ENCODE results near the gene ARHGDIB.

Gene ARHGDIB

GRCh38 chr12:14974633-14975032, 13.2 kb upstream of the ARHGDIB start:
- no peak for TF ChIP-seq CTCF (IDR thresholded peaks at IDR 0.05; ENCODE audit: insufficient read depth, low read length, poor library complexity, severe bottlenecking)
- DNase-seq (ENCODE audit: extremely low read depth, insufficient read length): no peak
- no peaks in the 10 kb centered on the region for H3K36me3 ChIP-seq (ENCODE audit: control insufficient read depth, insufficient read depth, low read length)

GRCh38 chr12:14972816-14973215, 11.4 kb upstream of the ARHGDIB start, which contains the start of gene PDE6H:
Gene PDE6H (plus strand): TSS chr12:14973042. CDS start chr12:14978013, 4,971 bp downstream.
- no peak for TF ChIP-seq CTCF (IDR thresholded peaks at IDR 0.05; ENCODE audit: insufficient read depth, low read length, poor library complexity, severe bottlenecking)
- Histone ChIP-seq H3K36me3 (ENCODE audit: control insufficient read depth, insufficient read depth, low read length) (no peaks in the 10 kb centered on the region), H3K27me3 (replicated peaks; ENCODE audit: control insufficient read depth, insufficient read depth, low read length) (no peaks in the 10 kb centered on the region), H3K4me3 (replicated peaks; ENCODE audit: low read depth, low read length) (no peak within 1 kb of the TSS)
- DNase-seq (ENCODE audit: extremely low read depth, insufficient read length): no peak

More at GRCh38 chr12:14974633-14975032, 13.2 kb upstream of the ARHGDIB start:
- Histone ChIP-seq H3K4me3 (replicated peaks; ENCODE audit: low read depth, low read length) (no peak overlapping the region), H3K27me3 (replicated peaks; ENCODE audit: control insufficient read depth, insufficient read depth, low read length) (no peaks in the 10 kb centered on the region)

GRCh38 chr12:14970473-14970872, 9.1 kb upstream of the ARHGDIB start:
- no peak overlapping the region for H3K4me3 ChIP-seq (replicated peaks; ENCODE audit: low read depth, low read length)
- TF ChIP-seq CTCF (IDR thresholded peaks at IDR 0.05; ENCODE audit: insufficient read depth, low read length, poor library complexity, severe bottlenecking): no peak
- no peaks in the 10 kb centered on the region for H3K36me3 ChIP-seq (ENCODE audit: control insufficient read depth, insufficient read depth, low read length)
- no peak for DNase-seq (ENCODE audit: extremely low read depth, insufficient read length)
- H3K27me3 ChIP-seq (replicated peaks; ENCODE audit: control insufficient read depth, insufficient read depth, low read length): no peaks in the 10 kb centered on the region

- Histone ChIP-seq H3K4me3 (replicated peaks; ENCODE audit: low read depth, low read length) (no peak overlapping the region), H3K36me3 (ENCODE audit: control insufficient read depth, insufficient read depth, low read length) (no peaks in the 10 kb centered on the region), H3K27me3 (replicated peaks; ENCODE audit: control insufficient read depth, insufficient read depth, low read length) (no peaks in the 10 kb centered on the region)
- TF ChIP-seq CTCF (IDR thresholded peaks at IDR 0.05; ENCODE audit: insufficient read depth, low read length, poor library complexity, severe bottlenecking): no peak
- DNase-seq (ENCODE audit: extremely low read depth, insufficient read length): no peak
Observed at GRCh38 chr12:14968478-14968877, 7.1 kb upstream of the ARHGDIB start.

GRCh38 chr12:14965221-14965620, 3.8 kb upstream of the ARHGDIB start:
- no peaks in the 10 kb centered on the region for H3K27me3 ChIP-seq (replicated peaks; ENCODE audit: control insufficient read depth, insufficient read depth, low read length)
- H3K4me3 ChIP-seq (replicated peaks; ENCODE audit: low read depth, low read length): no peak overlapping the region
- TF ChIP-seq CTCF (IDR thresholded peaks at IDR 0.05; ENCODE audit: insufficient read depth, low read length, poor library complexity, severe bottlenecking): no peak
- no peaks in the 10 kb centered on the region for H3K36me3 ChIP-seq (ENCODE audit: control insufficient read depth, insufficient read depth, low read length)
- DNase-seq (ENCODE audit: extremely low read depth, insufficient read length): no peak

GRCh38 chr12:14964406-14964805, 3.0 kb upstream of the ARHGDIB start:
- Histone ChIP-seq H3K36me3 (ENCODE audit: control insufficient read depth, insufficient read depth, low read length) (no peaks in the 10 kb centered on the region; the same call in 1 of the 2 replicates), H3K27me3 (replicated peaks; ENCODE audit: control insufficient read depth, insufficient read depth, low read length) (no peaks in the 10 kb centered on the region), H3K4me3 (replicated peaks; ENCODE audit: low read depth, low read length) (no peak overlapping the region)
- DNase-seq (ENCODE audit: extremely low read depth, insufficient read length): no peak
- no peak for TF ChIP-seq CTCF (IDR thresholded peaks at IDR 0.05; ENCODE audit: insufficient read depth, low read length, poor library complexity, severe bottlenecking)
